CD4-positive, CD25-positive, alpha-beta regulatory T cell (primary cell): ENCODE data around the gene ITPKB. TPM values are rescaled to one million over a fixed set of nuclear protein-coding genes. Genes with fewer than 3 reads are reported as not detected.
"Not testable (repeated sequence)": the region's sequence is repeated elsewhere in the genome, so short reads cannot be mapped to it uniquely, and the experiment has no call there.

Experiments
- ATAC-seq, 2 donors: fragments of 150-1000 bp; cut with Tn5 transposase; one replicate each; pipeline ENCODE4 v1.10.0; 2021; ENCODE audit warnings: low read depth in 2 of 2, moderate number of reproducible peaks in 2 of 2, moderate library complexity in 1 of 2
- DNase-seq, 3 donors: peaks; one replicate each; pipeline versions ENCODE4 v3.0.0 to v3.0.0-alpha.2; 2012 to 2022; ENCODE audit warnings: mixed read lengths in 1 of 3
- H3K27ac ChIP-seq: one replicate; pipeline ENCODE4 v1.7.0; 2013; ENCODE audit warnings: mild to moderate bottlenecking, low read length; ENCODE audit not compliant: insufficient read depth, poor library complexity, severe bottlenecking
- H3K27me3 ChIP-seq: one replicate; pipeline ENCODE4 v1.7.0; 2013; ENCODE audit warnings: low read length; ENCODE audit not compliant: control insufficient read depth, insufficient read depth
- H3K36me3 ChIP-seq: one replicate; pipeline ENCODE4 v1.7.0; 2013; ENCODE audit warnings: mild to moderate bottlenecking, low read length, moderate library complexity; ENCODE audit not compliant: control insufficient read depth, insufficient read depth
- H3K4me1 ChIP-seq: 2 replicates; pipeline ENCODE4 v1.7.0; 2013; ENCODE audit warnings: mild to moderate bottlenecking, low read length; ENCODE audit not compliant: insufficient read depth, control insufficient read depth, poor library complexity, severe bottlenecking
- H3K4me3 ChIP-seq: one replicate; pipeline ENCODE4 v1.7.0; 2013; ENCODE audit warnings: low read depth, mild to moderate bottlenecking, low read length, moderate library complexity
- H3K9me3 ChIP-seq, 2 experiments: 1 replicate in 1 of 2; 2 replicates in 1 of 2; pipeline ENCODE4 v1.7.0; 2013; ENCODE audit warnings: low read length in 2 of 2, mild to moderate bottlenecking in 1 of 2, moderate library complexity in 1 of 2; ENCODE audit not compliant: control insufficient read depth in 2 of 2
- H3K27ac Mint-ChIP-seq, 3 donors: one replicate each; pipeline ENCODE4 v1.8.0; 2020 to 2022; ENCODE audit warnings: mild to moderate bottlenecking in 3 of 3, mixed read lengths in 3 of 3, moderate library complexity in 2 of 3
- H3K27me3 Mint-ChIP-seq: one replicate; pipeline ENCODE4 v1.8.0; 2022; ENCODE audit warnings: mild to moderate bottlenecking, mixed read lengths
- H3K36me3 Mint-ChIP-seq: one replicate; pipeline ENCODE4 v1.8.0; 2020; ENCODE audit warnings: mixed read lengths
- H3K4me1 Mint-ChIP-seq, 4 donors: one replicate each; pipeline ENCODE4 v1.8.0; 2020 to 2022; ENCODE audit warnings: mixed read lengths in 4 of 4, mild to moderate bottlenecking in 1 of 4
- H3K4me3 Mint-ChIP-seq, 4 donors: one replicate each; pipeline ENCODE4 v1.8.0; 2020 to 2022; ENCODE audit warnings: mild to moderate bottlenecking in 4 of 4, mixed read lengths in 4 of 4, moderate library complexity in 3 of 4
- H3K9me3 Mint-ChIP-seq, 7 donors: one replicate each; pipeline ENCODE4 v1.8.0; 2020 to 2022; ENCODE audit warnings: mixed read lengths in 7 of 7, mild to moderate bottlenecking in 3 of 7, moderate library complexity in 2 of 7
- polyA plus RNA-seq, 4 donors: library from polyadenylated mRNA; unstranded; fragments of 300-500 nt; fragmentation: Illumina TruSeq; gene quantifications; one replicate each; pipeline ENCODE4 v1.2.3, GENCODE V29; 2021
- total RNA-seq: library from RNA; stranded (reverse); gene quantifications from one replicate; pipeline ENCODE4 v1.2.3, GENCODE V29; 2022

The ITPKB gene
- total and polyA plus RNA-seq, 5 donors from 2014 or later = 38.5 to 216 (median 48.0) TPM

DNA sequence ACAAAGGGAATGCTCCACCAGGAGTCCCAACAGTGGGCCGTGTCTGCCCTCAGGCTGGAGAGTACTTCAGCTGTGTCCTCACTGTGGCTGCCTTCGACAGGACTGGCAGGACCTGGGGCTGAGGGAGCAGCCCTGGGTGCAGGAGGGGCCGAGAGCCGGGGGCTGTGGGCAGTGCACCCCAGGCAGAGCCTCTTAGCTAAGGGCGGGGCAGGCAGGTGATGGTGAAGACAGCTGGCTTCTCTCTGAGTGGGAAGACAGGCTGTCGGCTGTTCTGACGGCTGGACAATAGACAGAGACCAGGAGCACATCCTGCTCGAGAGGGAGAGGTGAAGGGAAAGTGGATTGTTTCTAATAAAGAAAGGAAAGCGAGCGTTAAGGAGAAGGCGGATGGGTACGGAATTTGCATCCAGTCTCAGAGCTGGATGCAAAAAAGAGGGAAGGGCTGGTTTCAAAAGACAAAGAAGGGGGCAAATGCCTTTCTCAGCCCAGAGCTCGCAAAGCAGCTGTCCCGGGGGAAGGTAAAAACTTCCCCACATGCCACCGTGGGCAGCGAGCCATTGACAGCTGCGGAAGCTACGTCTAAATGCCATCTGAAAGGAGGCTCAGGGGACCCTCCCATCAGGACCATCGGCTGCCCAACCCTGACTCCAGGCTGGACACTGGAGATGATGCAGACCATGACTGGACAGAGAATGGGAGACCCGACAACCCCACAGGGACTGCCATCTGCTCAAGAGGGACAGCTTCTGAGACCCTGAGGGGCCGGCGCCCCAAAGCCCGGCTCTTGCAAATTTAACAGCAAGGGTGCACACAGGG, 98.6 kb downstream of the ITPKB start:
- Histone ChIP-seq H3K4me1 (peaks cover 52% of the 10 kb centered on the region), H3K9me3 (no peaks in the 10 kb centered on the region), H3K27ac (no peak overlapping the region), H3K4me3 (no peak overlapping the region), H3K27me3 (no peaks in the 10 kb centered on the region), H3K36me3 (peaks cover 63% of the 10 kb centered on the region)
- Mint-ChIP-seq H3K27ac (peak overlapping the region in 2 of 3 donors; percentile 37 to 91), H3K9me3 (no peaks in the 10 kb centered on the region), H3K36me3 (peaks cover 11% of the 10 kb centered on the region), H3K4me3 (peak overlapping the region in 1 of 4 donors; percentile 32), H3K4me1 (peaks cover 4 to 65% (median 33%) of the 10 kb centered on the region in 4 donors), H3K27me3 (no peaks in the 10 kb centered on the region)
- DNase-seq (no peak), ATAC-seq (no peak)

DNA sequence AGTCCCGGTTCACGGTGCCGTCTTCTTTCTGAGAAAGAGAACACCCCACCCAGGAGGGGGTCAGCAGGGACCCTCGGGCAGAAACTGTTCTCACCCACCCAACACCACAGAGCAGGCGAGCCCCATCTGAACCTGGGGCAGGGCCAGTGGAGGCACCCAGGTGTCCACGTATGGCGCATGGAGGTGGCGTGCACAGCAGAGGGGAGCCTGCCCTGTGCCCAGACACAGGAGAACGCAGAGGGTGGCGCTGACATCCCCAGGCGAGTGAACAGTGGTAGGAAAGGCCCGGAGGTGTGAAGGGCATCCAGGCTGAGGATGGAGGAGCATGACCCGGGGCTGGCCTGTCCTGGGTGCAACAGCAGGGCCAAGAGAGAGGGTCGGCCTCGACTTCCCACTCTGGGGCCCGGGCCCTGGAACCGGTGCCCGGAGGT, 99.4 kb downstream of the ITPKB start:
- Mint-ChIP-seq H3K36me3 (peaks cover 16% of the 10 kb centered on the region), H3K9me3 (no peaks in the 10 kb centered on the region), H3K4me3 (no peak overlapping the region), H3K27me3 (no peaks in the 10 kb centered on the region), H3K4me1 (peaks cover 4 to 65% (median 34%) of the 10 kb centered on the region in 4 donors), H3K27ac (peak overlapping the region in 2 of 3 donors; percentile 40 to 78)
- H3K4me3 ChIP-seq = no peak overlapping the region
- no peaks in the 10 kb centered on the region for H3K27me3 ChIP-seq
- peaks cover 61% of the 10 kb centered on the region for H3K36me3 ChIP-seq
- H3K4me1 ChIP-seq = peaks cover 52% of the 10 kb centered on the region
- H3K9me3 ChIP-seq = no peaks in the 10 kb centered on the region
- DNase-seq = no peak
- H3K27ac ChIP-seq = peak overlapping the region; percentile 23
- no peak for ATAC-seq

DNA sequence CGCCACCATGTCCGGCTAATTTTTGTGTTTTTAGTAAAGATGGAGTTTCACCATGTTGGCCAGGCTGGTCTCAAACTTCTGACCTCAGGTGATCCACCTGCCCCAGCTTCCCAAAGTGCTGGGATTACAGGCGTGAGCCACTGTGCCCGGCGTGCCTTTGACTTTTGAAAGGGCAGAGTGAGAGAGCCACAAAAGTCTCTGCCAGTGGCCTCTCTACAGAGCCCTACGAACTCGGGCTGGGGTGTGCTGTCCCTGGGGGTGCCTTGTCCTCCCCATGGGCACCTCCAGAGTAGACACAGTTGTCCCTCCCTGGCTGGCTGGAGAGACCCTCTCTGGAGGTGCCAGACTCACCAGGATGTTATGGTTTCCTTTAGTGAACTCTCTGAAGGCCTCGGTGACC, 99.9 kb downstream of the ITPKB start:
- not testable (repeated sequence) for DNase-seq, H3K27me3 Mint-ChIP-seq, H3K9me3 Mint-ChIP-seq, ATAC-seq, H3K9me3 ChIP-seq, H3K27me3 ChIP-seq, H3K4me3 ChIP-seq
- Histone ChIP-seq H3K27ac (peak overlapping the region; percentile 23), H3K36me3 (peaks cover 66% of the 10 kb centered on the region), H3K4me1 (peaks cover 52% of the 10 kb centered on the region)
- Mint-ChIP-seq H3K36me3 (peaks cover 20% of the 10 kb centered on the region), H3K4me1 (peaks cover 8 to 65% (median 33%) of the 10 kb centered on the region in 4 donors), H3K4me3 (peak overlapping the region in 1 of 4 donors; percentile 19), H3K27ac (peak overlapping the region in 2 of 3 donors; percentile 40 to 78)

DNA sequence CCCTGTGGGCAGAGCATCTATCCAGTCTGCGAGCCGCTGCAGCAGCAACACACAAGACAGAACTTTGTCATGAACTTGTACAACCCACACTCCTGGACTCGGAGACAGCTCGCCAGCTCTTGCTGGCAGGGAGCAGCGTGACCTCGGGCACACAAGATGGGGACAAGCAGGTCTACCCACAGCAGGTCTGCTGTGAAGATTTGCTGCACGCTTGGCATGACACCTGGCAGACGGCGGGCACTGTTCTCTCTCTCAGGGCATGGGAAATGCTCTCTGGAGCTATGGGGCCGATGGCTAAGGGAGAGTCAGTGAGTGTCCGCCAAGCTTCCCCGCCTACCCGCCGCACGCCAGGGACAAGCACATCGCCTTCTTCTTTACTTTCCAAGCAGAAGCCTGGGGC, 100.5 kb downstream of the ITPKB start:
- Mint-ChIP-seq H3K27ac (peak overlapping the region in 2 of 3 donors; percentile 43 to 78), H3K9me3 (no peaks in the 10 kb centered on the region), H3K4me3 (peak overlapping the region in 1 of 4 donors; percentile 19), H3K27me3 (no peaks in the 10 kb centered on the region), H3K36me3 (peaks cover 20% of the 10 kb centered on the region), H3K4me1 (peaks cover 9 to 65% (median 32%) of the 10 kb centered on the region in 4 donors)
- DNase-seq = no peak
- Histone ChIP-seq H3K27me3 (no peaks in the 10 kb centered on the region), H3K27ac (peak overlapping the region; percentile 23), H3K4me1 (peaks cover 52% of the 10 kb centered on the region), H3K36me3 (peaks cover 67% of the 10 kb centered on the region), H3K9me3 (no peaks in the 10 kb centered on the region), H3K4me3 (no peak overlapping the region)
- no peak for ATAC-seq

DNA sequence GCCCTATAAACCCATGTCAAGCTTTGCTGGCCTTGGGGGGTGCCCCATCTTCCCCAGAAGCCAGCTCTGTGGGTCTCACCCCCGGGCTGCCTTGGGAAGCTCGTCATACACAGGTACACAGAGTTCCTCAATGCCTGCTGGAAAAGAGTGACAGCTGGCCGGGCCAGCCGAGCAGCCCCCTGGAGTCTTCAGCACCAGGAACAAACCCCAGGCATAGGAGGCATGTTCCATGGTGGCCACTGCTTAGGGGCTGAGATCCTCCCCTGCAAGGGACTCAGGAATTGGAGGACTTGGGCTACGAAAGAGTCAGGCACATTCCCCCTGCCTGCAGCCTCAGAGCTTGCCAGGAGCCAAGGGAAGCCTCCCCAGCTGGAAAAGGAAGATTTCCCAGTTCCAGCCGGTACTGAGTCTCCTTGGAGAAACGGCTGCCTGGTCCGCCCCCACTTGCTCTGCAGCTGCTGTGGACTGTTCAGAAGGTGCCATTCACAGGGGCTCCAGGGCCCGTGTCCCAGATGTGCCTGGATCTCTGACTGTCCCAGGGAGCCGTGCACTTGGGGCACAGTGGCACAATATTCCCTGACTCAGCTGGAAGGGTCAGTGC, 101.0 kb downstream of the ITPKB start:
- Histone ChIP-seq H3K27me3 (no peaks in the 10 kb centered on the region), H3K4me3 (no peak overlapping the region), H3K4me1 (peaks cover 52% of the 10 kb centered on the region), H3K9me3 (no peaks in the 10 kb centered on the region), H3K36me3 (peaks cover 67% of the 10 kb centered on the region), H3K27ac (peak overlapping the region; percentile 34)
- Mint-ChIP-seq H3K27ac (peak overlapping the region in 1 of 3 donors; percentile 43), H3K9me3 (no peaks in the 10 kb centered on the region), H3K4me3 (peak overlapping the region in 1 of 4 donors; percentile 15), H3K4me1 (peaks cover 9 to 65% (median 31%) of the 10 kb centered on the region in 4 donors), H3K27me3 (no peaks in the 10 kb centered on the region), H3K36me3 (peaks cover 20% of the 10 kb centered on the region)
- DNase-seq = no peak
- ATAC-seq = no peak

DNA sequence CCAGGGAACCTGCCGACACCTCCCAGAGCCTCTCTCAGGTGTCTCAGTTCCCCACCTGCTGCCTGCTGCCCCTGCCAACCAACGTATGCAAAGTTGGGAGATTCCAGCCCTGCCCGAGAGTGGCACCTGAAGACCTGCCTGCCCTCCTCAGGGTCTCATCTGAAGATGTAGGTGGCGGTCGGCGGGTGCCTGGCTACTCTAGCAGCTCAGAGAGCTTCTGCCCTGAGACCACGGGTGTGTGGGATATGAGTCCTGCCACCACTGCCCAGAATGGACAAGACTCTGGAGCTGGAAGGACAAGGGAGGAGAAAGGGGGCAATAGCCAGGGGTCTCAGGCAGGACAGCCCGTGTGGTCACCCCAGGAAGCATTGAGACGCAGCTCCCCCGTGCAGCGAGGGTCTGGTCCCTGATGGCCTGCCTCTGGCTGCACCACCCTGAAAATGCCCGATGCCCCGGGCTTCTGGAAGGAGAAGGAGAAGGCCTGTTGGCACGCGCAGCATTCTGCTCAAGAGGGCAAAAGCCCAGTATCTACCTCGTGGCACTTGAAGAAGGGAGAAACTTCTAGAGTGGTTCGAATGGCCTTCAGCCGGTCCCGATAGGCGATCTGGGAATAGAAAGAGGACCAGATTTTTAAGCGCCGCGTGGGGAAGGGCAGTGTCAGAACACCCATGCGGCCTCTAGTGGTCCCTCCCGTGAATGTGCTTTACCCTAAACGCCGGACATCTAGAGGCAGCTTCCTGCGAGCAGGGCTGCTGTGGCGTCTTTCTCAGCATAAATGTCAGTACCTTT, 101.7 kb downstream of the ITPKB start:
- Mint-ChIP-seq H3K36me3 (peaks cover 20% of the 10 kb centered on the region), H3K4me3 (peak overlapping the region in 2 of 4 donors; percentile 15 to 24), H3K4me1 (peaks cover 9 to 66% (median 37%) of the 10 kb centered on the region in 4 donors), H3K27me3 (peaks cover under 1% of the 10 kb centered on the region), H3K9me3 (no peaks in the 10 kb centered on the region), H3K27ac (peak overlapping the region in 1 of 3 donors; percentile 74)
- no peaks in the 10 kb centered on the region for H3K27me3 ChIP-seq
- H3K36me3 ChIP-seq = peaks cover 68% of the 10 kb centered on the region
- H3K4me3 ChIP-seq = no peak overlapping the region
- H3K4me1 ChIP-seq = peaks cover 53% of the 10 kb centered on the region
- DNase-seq (no peak), ATAC-seq (no peak)
- no peaks in the 10 kb centered on the region for H3K9me3 ChIP-seq
- peak overlapping the region; percentile 34 for H3K27ac ChIP-seq

DNA sequence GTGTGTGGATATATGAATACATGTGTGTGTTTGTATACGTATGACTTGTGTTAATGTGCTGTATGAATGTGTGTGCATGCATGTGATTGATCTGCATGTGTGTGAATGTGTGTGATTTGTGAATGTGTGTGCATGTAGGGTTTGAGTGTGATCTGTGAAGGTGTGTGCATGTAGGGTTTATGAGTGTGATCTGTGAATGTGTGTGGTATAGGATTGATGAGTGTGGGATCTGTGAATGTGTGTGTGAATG, 102.3 kb downstream of the ITPKB start:
- H3K36me3 ChIP-seq = peaks cover 68% of the 10 kb centered on the region
- DNase-seq (no peak), ATAC-seq (no peak)
- Mint-ChIP-seq H3K4me1 (peaks cover 9 to 70% (median 40%) of the 10 kb centered on the region in 4 donors), H3K36me3 (peaks cover 20% of the 10 kb centered on the region), H3K27me3 (peaks cover 5% of the 10 kb centered on the region), H3K27ac (peak overlapping the region in 2 of 3 donors; percentile 0 to 74), H3K9me3 (no peaks in the 10 kb centered on the region), H3K4me3 (peak overlapping the region in 2 of 4 donors; percentile 15 to 22)
- no peaks in the 10 kb centered on the region for H3K9me3 ChIP-seq
- H3K4me3 ChIP-seq = no peak overlapping the region
- H3K27ac ChIP-seq = no peak overlapping the region
- peaks cover 57% of the 10 kb centered on the region for H3K4me1 ChIP-seq
- no peaks in the 10 kb centered on the region for H3K27me3 ChIP-seq
